ENCODE data around the gene THRB. TPM values are rescaled to one million over a fixed set of nuclear protein-coding genes. Genes with fewer than 3 reads are reported as not detected.

Gene THRB
- total RNA-seq, 1 experiment from 2014 or later = 9.7 TPM

DNA sequence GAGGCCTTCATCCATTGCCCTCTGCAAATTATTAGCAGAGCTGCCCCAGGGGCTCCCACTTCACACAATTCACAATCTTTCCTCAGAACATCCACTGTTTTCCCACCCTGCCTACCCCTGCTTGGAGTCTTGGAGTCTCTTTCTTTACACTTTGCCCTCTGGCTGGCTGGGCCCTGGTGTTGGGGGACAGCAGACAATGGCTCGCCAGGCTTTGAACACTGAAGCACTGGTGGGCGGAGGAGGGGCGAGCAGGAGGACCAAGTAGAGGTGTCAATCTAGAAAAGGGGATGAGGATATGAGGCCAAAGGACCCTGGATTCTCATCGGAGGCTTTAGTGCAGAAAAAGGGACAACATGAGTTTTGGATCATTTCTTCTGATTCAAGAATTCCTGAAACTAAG, 337.5 kb downstream of the THRB start:
- Histone ChIP-seq H2AFZ (no peak overlapping the region), H3K4me3 (no peak overlapping the region), H3K36me3 (ENCODE audit: low read depth) (no peaks in the 10 kb centered on the region), H4K20me1 (ENCODE audit: insufficient read depth) (no peaks in the 10 kb centered on the region), H3F3A (ENCODE audit: insufficient read depth, low read depth) (peaks cover 10% of the 10 kb centered on the region; the same call in 1 of the 2 replicates), H3K27ac (peak overlapping the region; percentile 28), H3K27me3 (ENCODE audit: insufficient read depth, low read depth) (no peaks in the 10 kb centered on the region), H3K4me1 (replicated peaks; ENCODE audit: insufficient read depth) (peaks cover 41% of the 10 kb centered on the region), H3K9me3 (ENCODE audit: insufficient read depth, low read depth) (no peaks in the 10 kb centered on the region; the same call in 1 of the 2 replicates), H3K4me2 (peak overlapping the region; percentile 33), H3K9me2 (ENCODE audit: insufficient read depth) (no peaks in the 10 kb centered on the region), H3K79me2 (ENCODE audit: low read depth) (no peaks in the 10 kb centered on the region)
- BruUV-seq (replicated peaks) = TSS peak; percentile 73
- intact Hi-C loops (cut with micrococcal nuclease; ENCODE audit: unreplicated experiment) = loop anchor here (2.0 to 10.0 kb wide), 4 partner anchors 28 to 160 kb away; no protein-coding TSS in a partner anchor
- TF ChIP-seq EZH2 (IDR thresholded peaks at IDR 0.05; ENCODE audit: low read depth) = no peak
- TF ChIP-seq CTCF (conservative IDR thresholded peaks at IDR 0.05) = no peak
- POLR2A ChIA-PET (ENCODE audit: unreplicated experiment) = interaction anchor here (0.6 to 1.3 kb wide), 5 partner anchors 11 to 339 kb away, joined by 3 to 9 read pairs (median 5); partner anchors contain the start of genes NKIRAS1 and RPL15
- CTCF ChIA-PET = no interaction called here
- DNase-seq = no peak

GRCh38 chr3:24156466-24156865, 338.2 kb downstream of the THRB start:
- ChIA-PET POLR2A (ENCODE audit: unreplicated experiment) (interaction anchor here (0.6 to 1.3 kb wide), 9 partner anchors 10 to 665 kb away, joined by 3 to 9 read pairs (median 5); partner anchors contain the start of genes NKIRAS1 and RPL15), CTCF (interaction anchor here (0.6 kb wide), 2 partner anchors 43 to 87 kb away, joined by 3 to 7 read pairs; no protein-coding TSS in a partner anchor)
- Histone ChIP-seq H3K4me1 (replicated peaks; ENCODE audit: insufficient read depth) (peaks cover 46% of the 10 kb centered on the region), H3K9me2 (ENCODE audit: insufficient read depth) (no peaks in the 10 kb centered on the region), H3K27ac (peak overlapping the region; percentile 63), H3K4me3 (no peak overlapping the region), H3K9me3 (ENCODE audit: insufficient read depth, low read depth) (no peaks in the 10 kb centered on the region; the same call in 1 of the 2 replicates), H4K20me1 (ENCODE audit: insufficient read depth) (no peaks in the 10 kb centered on the region), H3K27me3 (ENCODE audit: insufficient read depth, low read depth) (no peaks in the 10 kb centered on the region), H3F3A (ENCODE audit: insufficient read depth, low read depth) (peaks cover 10% of the 10 kb centered on the region; the same call in 1 of the 2 replicates), H2AFZ (no peak overlapping the region), H3K79me2 (ENCODE audit: low read depth) (no peaks in the 10 kb centered on the region), H3K4me2 (peak overlapping the region; percentile 37), H3K36me3 (ENCODE audit: low read depth) (no peaks in the 10 kb centered on the region)
- no TSS peak for BruUV-seq (replicated peaks)
- peak; percentile 72 to 89 for DNase-seq
- no peak for TF ChIP-seq EZH2 (IDR thresholded peaks at IDR 0.05; ENCODE audit: low read depth)
- no peak for TF ChIP-seq CTCF (conservative IDR thresholded peaks at IDR 0.05)
- intact Hi-C loops (cut with micrococcal nuclease; ENCODE audit: unreplicated experiment) = loop anchor here (1.0 to 10.0 kb wide), 6 partner anchors 10 to 159 kb away; no protein-coding TSS in a partner anchor

DNA sequence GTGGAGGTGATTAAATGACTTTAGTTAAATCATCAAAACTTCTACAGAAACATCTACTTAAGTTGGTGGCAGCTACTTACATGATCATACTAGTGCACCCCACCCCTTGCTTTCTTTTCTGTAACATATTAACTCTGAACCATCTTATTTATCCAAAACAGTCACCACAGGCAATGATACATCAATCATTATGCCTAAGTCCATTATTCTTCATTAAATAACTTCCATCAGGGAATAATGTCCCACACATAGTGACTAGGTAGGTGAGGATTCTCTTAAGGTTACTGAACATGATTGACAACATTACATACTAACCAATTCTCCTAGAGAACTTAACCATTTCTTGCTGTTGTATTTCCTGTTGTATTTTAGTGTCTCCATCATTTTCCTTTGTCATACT, 339.4 kb downstream of the THRB start:
- no peak overlapping the region for H3K4me3 ChIP-seq
- no peaks in the 10 kb centered on the region; the same call in 1 of the 2 replicates for H3K9me3 ChIP-seq (ENCODE audit: insufficient read depth, low read depth)
- no peak for DNase-seq
- H3K27ac ChIP-seq = peak overlapping the region; percentile 63
- H3K27me3 ChIP-seq (ENCODE audit: insufficient read depth, low read depth) = no peaks in the 10 kb centered on the region
- TF ChIP-seq EZH2 (IDR thresholded peaks at IDR 0.05; ENCODE audit: low read depth) = no peak
- no peak for TF ChIP-seq CTCF (conservative IDR thresholded peaks at IDR 0.05)
- no peak overlapping the region for H2AFZ ChIP-seq
- H3K36me3 ChIP-seq (ENCODE audit: low read depth) = peaks cover 4% of the 10 kb centered on the region; the same call in 1 of the 2 replicates
- ChIA-PET CTCF (no interaction called here), POLR2A (ENCODE audit: unreplicated experiment) (no interaction called here)
- H3K4me2 ChIP-seq = peak overlapping the region; percentile 18; the same call in 1 of the 2 replicates
- intact Hi-C loops (cut with micrococcal nuclease; ENCODE audit: unreplicated experiment) = loop anchor here (2.0 to 10.0 kb wide), 3 partner anchors 90 to 208 kb away; no protein-coding TSS in a partner anchor
- no peaks in the 10 kb centered on the region for H3K9me2 ChIP-seq (ENCODE audit: insufficient read depth)
- BruUV-seq (replicated peaks) = no TSS peak
- no peaks in the 10 kb centered on the region for H4K20me1 ChIP-seq (ENCODE audit: insufficient read depth)
- H3K4me1 ChIP-seq (replicated peaks; ENCODE audit: insufficient read depth) = peaks cover 58% of the 10 kb centered on the region
- no peaks in the 10 kb centered on the region for H3K79me2 ChIP-seq (ENCODE audit: low read depth)
- H3F3A ChIP-seq (ENCODE audit: insufficient read depth, low read depth) = peaks cover 10% of the 10 kb centered on the region; the same call in 1 of the 2 replicates
